Measurements from ENCODE around the gene ZNF451. TPM values are rescaled to one million over a fixed set of nuclear protein-coding genes. Genes with fewer than 3 reads are reported as not detected.

Gene ZNF451
- polyA plus RNA-seq, 2 donors, result 7.3 to 9.1 TPM

DNA sequence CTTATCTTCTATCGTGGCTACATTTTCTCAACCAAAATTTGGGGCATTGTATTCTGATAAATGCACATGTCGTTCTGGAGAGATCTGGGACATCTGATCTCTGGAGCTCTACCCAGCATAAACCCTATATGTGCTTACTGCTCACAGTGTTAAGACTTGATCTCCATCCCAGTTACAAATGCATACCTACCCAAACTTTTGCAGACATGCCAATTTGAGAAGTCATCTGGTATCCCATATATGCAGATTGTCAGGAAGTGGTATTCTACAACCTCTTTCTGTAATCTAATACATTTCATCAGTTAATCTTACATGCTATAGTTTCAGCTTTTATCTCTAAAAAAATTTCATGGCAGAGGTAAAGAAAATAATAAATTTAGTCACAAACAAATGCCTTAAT is 93.3 kb downstream of the ZNF451 start:
- WGBS, 2 donors, result 80 to 90% methylated on average over 2 of the region's 2 CpGs
- H3K4me1 ChIP-seq (ENCODE audit: control insufficient read depth in 2 of 2, insufficient read depth in 2 of 2, low read length in 1 of 2), result no peaks in the 10 kb centered on the region
- H3K27me3 ChIP-seq (ENCODE audit: control insufficient read depth in 1 of 2, insufficient read depth in 2 of 2, low read length in 2 of 2), result no peaks in the 10 kb centered on the region
- H3K36me3 ChIP-seq (ENCODE audit: control insufficient read depth in 2 of 2, insufficient read depth in 2 of 2, low read length in 1 of 2), result peaks cover 0 to 3% of the 10 kb centered on the region in 2 donors
- H3K9me3 ChIP-seq (ENCODE audit: control insufficient read depth in 2 of 2, insufficient read depth in 1 of 2, low read depth in 1 of 2, low read length in 1 of 2), result no peaks in the 10 kb centered on the region
- H3K4me3 ChIP-seq (ENCODE audit: low read depth in 1 of 2, low read length in 2 of 2), result no peak overlapping the region
- H3K27ac ChIP-seq (ENCODE audit: low read depth in 2 of 2, low read length in 1 of 2), result no peak overlapping the region

- Histone ChIP-seq H3K27ac (ENCODE audit: low read depth in 2 of 2, low read length in 1 of 2) (no peak overlapping the region), H3K4me3 (ENCODE audit: low read depth in 1 of 2, low read length in 2 of 2) (no peak overlapping the region), H3K27me3 (ENCODE audit: control insufficient read depth in 1 of 2, insufficient read depth in 2 of 2, low read length in 2 of 2) (no peaks in the 10 kb centered on the region), H3K36me3 (ENCODE audit: control insufficient read depth in 2 of 2, insufficient read depth in 2 of 2, low read length in 1 of 2) (no peaks in the 10 kb centered on the region), H3K4me1 (ENCODE audit: control insufficient read depth in 2 of 2, insufficient read depth in 2 of 2, low read length in 1 of 2) (no peaks in the 10 kb centered on the region), H3K9me3 (ENCODE audit: control insufficient read depth in 2 of 2, insufficient read depth in 1 of 2, low read depth in 1 of 2, low read length in 1 of 2) (no peaks in the 10 kb centered on the region)
- 67 to 72% methylated on average over 2 of the region's 2 CpGs for WGBS, 2 donors
Observed at GRCh38 chr6:57190140-57190539, 100.2 kb downstream of the ZNF451 start.

- H3K27ac ChIP-seq (ENCODE audit: low read depth in 2 of 2, low read length in 1 of 2), result no peak overlapping the region
- H3K4me1 ChIP-seq (ENCODE audit: control insufficient read depth in 2 of 2, insufficient read depth in 2 of 2, low read length in 1 of 2), result no peaks in the 10 kb centered on the region
- H3K9me3 ChIP-seq (ENCODE audit: control insufficient read depth in 2 of 2, insufficient read depth in 1 of 2, low read depth in 1 of 2, low read length in 1 of 2), result no peaks in the 10 kb centered on the region
- no peaks in the 10 kb centered on the region for H3K36me3 ChIP-seq (ENCODE audit: control insufficient read depth in 2 of 2, insufficient read depth in 2 of 2, low read length in 1 of 2)
- no peaks in the 10 kb centered on the region for H3K27me3 ChIP-seq (ENCODE audit: control insufficient read depth in 1 of 2, insufficient read depth in 2 of 2, low read length in 2 of 2)
- no peak overlapping the region for H3K4me3 ChIP-seq (ENCODE audit: low read depth in 1 of 2, low read length in 2 of 2)
Observed at GRCh38 chr6:57193177-57193576, 103.2 kb downstream of the ZNF451 start.

GRCh38 chr6:57195457-57195856 is 105.5 kb downstream of the ZNF451 start:
- no peaks in the 10 kb centered on the region for H3K36me3 ChIP-seq (ENCODE audit: control insufficient read depth in 2 of 2, insufficient read depth in 2 of 2, low read length in 1 of 2)
- 76 to 79% methylated on average over 2 of the region's 2 CpGs for WGBS, 2 donors
- H3K4me1 ChIP-seq (ENCODE audit: control insufficient read depth in 2 of 2, insufficient read depth in 2 of 2, low read length in 1 of 2), result no peaks in the 10 kb centered on the region
- H3K4me3 ChIP-seq (ENCODE audit: low read depth in 1 of 2, low read length in 2 of 2), result no peak overlapping the region
- H3K27me3 ChIP-seq (ENCODE audit: control insufficient read depth in 1 of 2, insufficient read depth in 2 of 2, low read length in 2 of 2), result no peaks in the 10 kb centered on the region
- H3K9me3 ChIP-seq (ENCODE audit: control insufficient read depth in 2 of 2, insufficient read depth in 1 of 2, low read depth in 1 of 2, low read length in 1 of 2), result no peaks in the 10 kb centered on the region
- no peak overlapping the region for H3K27ac ChIP-seq (ENCODE audit: low read depth in 2 of 2, low read length in 1 of 2)

- no peaks in the 10 kb centered on the region for H3K9me3 ChIP-seq (ENCODE audit: control insufficient read depth in 2 of 2, insufficient read depth in 1 of 2, low read depth in 1 of 2, low read length in 1 of 2)
- H3K4me1 ChIP-seq (ENCODE audit: control insufficient read depth in 2 of 2, insufficient read depth in 2 of 2, low read length in 1 of 2), result no peaks in the 10 kb centered on the region
- H3K36me3 ChIP-seq (ENCODE audit: control insufficient read depth in 2 of 2, insufficient read depth in 2 of 2, low read length in 1 of 2), result no peaks in the 10 kb centered on the region
- no peak overlapping the region for H3K4me3 ChIP-seq (ENCODE audit: low read depth in 1 of 2, low read length in 2 of 2)
- 63 to 65% methylated on average over 6 of the region's 6 CpGs for WGBS, 2 donors
- no peaks in the 10 kb centered on the region for H3K27me3 ChIP-seq (ENCODE audit: control insufficient read depth in 1 of 2, insufficient read depth in 2 of 2, low read length in 2 of 2)
- no peak overlapping the region for H3K27ac ChIP-seq (ENCODE audit: low read depth in 2 of 2, low read length in 1 of 2)
Observed at GRCh38 chr6:57198926-57199636, 109.1 kb downstream of the ZNF451 start.

GRCh38 chr6:57201718-57202117 is 111.7 kb downstream of the ZNF451 start:
- Histone ChIP-seq H3K9me3 (ENCODE audit: control insufficient read depth in 2 of 2, insufficient read depth in 1 of 2, low read depth in 1 of 2, low read length in 1 of 2) (no peaks in the 10 kb centered on the region), H3K4me3 (ENCODE audit: low read depth in 1 of 2, low read length in 2 of 2) (no peak overlapping the region), H3K4me1 (ENCODE audit: control insufficient read depth in 2 of 2, insufficient read depth in 2 of 2, low read length in 1 of 2) (no peaks in the 10 kb centered on the region), H3K36me3 (ENCODE audit: control insufficient read depth in 2 of 2, insufficient read depth in 2 of 2, low read length in 1 of 2) (no peaks in the 10 kb centered on the region), H3K27ac (ENCODE audit: low read depth in 2 of 2, low read length in 1 of 2) (no peak overlapping the region), H3K27me3 (ENCODE audit: control insufficient read depth in 1 of 2, insufficient read depth in 2 of 2, low read length in 2 of 2) (no peaks in the 10 kb centered on the region)
- 82 to 85% methylated on average over 1 of the region's 1 CpG for WGBS, 2 donors

GRCh38 chr6:57205550-57206328 is 115.8 kb downstream of the ZNF451 start:
- H3K36me3 ChIP-seq (ENCODE audit: control insufficient read depth in 2 of 2, insufficient read depth in 2 of 2, low read length in 1 of 2), result no peaks in the 10 kb centered on the region
- no peaks in the 10 kb centered on the region for H3K4me1 ChIP-seq (ENCODE audit: control insufficient read depth in 2 of 2, insufficient read depth in 2 of 2, low read length in 1 of 2)
- no peaks in the 10 kb centered on the region for H3K27me3 ChIP-seq (ENCODE audit: control insufficient read depth in 1 of 2, insufficient read depth in 2 of 2, low read length in 2 of 2)
- H3K9me3 ChIP-seq (ENCODE audit: control insufficient read depth in 2 of 2, insufficient read depth in 1 of 2, low read depth in 1 of 2, low read length in 1 of 2), result no peaks in the 10 kb centered on the region
- 83 to 87% methylated on average over 7 of the region's 7 CpGs for WGBS, 2 donors
- H3K4me3 ChIP-seq (ENCODE audit: low read depth in 1 of 2, low read length in 2 of 2), result no peak overlapping the region
- no peak overlapping the region for H3K27ac ChIP-seq (ENCODE audit: low read depth in 2 of 2, low read length in 1 of 2)

GRCh38 chr6:57207141-57207540 is 117.2 kb downstream of the ZNF451 start:
- no peaks in the 10 kb centered on the region for H3K9me3 ChIP-seq (ENCODE audit: control insufficient read depth in 2 of 2, insufficient read depth in 1 of 2, low read depth in 1 of 2, low read length in 1 of 2)
- 70 to 71% methylated on average over 2 of the region's 2 CpGs for WGBS, 2 donors
- no peaks in the 10 kb centered on the region for H3K4me1 ChIP-seq (ENCODE audit: control insufficient read depth in 2 of 2, insufficient read depth in 2 of 2, low read length in 1 of 2)
- H3K36me3 ChIP-seq (ENCODE audit: control insufficient read depth in 2 of 2, insufficient read depth in 2 of 2, low read length in 1 of 2), result no peaks in the 10 kb centered on the region
- H3K27me3 ChIP-seq (ENCODE audit: control insufficient read depth in 1 of 2, insufficient read depth in 2 of 2, low read length in 2 of 2), result no peaks in the 10 kb centered on the region
- H3K4me3 ChIP-seq (ENCODE audit: low read depth in 1 of 2, low read length in 2 of 2), result no peak overlapping the region
- no peak overlapping the region for H3K27ac ChIP-seq (ENCODE audit: low read depth in 2 of 2, low read length in 1 of 2)

DNA sequence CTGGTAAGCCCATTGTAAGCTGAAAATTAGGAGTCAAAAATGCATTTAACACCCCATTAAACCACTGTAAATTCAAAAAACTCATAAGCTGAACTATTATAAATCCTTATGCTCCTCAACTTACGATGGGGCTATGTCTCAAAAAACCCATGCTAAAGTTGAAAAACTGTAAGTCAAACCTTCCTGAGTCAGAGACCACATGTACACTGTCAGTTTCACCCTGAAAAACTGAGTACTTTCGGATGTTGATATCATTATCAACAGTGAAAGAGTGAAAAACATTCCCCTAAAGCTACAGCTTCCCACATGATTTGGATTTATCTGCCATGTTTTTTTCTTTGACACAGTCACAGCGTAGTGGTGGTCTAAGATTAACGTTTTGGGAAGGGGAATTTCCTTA is 117.9 kb downstream of the ZNF451 start:
- Histone ChIP-seq H3K27me3 (ENCODE audit: control insufficient read depth in 1 of 2, insufficient read depth in 2 of 2, low read length in 2 of 2) (no peaks in the 10 kb centered on the region), H3K4me1 (ENCODE audit: control insufficient read depth in 2 of 2, insufficient read depth in 2 of 2, low read length in 1 of 2) (no peaks in the 10 kb centered on the region), H3K36me3 (ENCODE audit: control insufficient read depth in 2 of 2, insufficient read depth in 2 of 2, low read length in 1 of 2) (no peaks in the 10 kb centered on the region), H3K4me3 (ENCODE audit: low read depth in 1 of 2, low read length in 2 of 2) (no peak overlapping the region), H3K9me3 (ENCODE audit: control insufficient read depth in 2 of 2, insufficient read depth in 1 of 2, low read depth in 1 of 2, low read length in 1 of 2) (no peaks in the 10 kb centered on the region), H3K27ac (ENCODE audit: low read depth in 2 of 2, low read length in 1 of 2) (no peak overlapping the region)
- WGBS, 2 donors, result 87 to 90% methylated on average over 4 of the region's 4 CpGs

GRCh38 chr6:57209030-57209429 is 119.0 kb downstream of the ZNF451 start:
- H3K27ac ChIP-seq (ENCODE audit: low read depth in 2 of 2, low read length in 1 of 2), result no peak overlapping the region
- no peaks in the 10 kb centered on the region for H3K27me3 ChIP-seq (ENCODE audit: control insufficient read depth in 1 of 2, insufficient read depth in 2 of 2, low read length in 2 of 2)
- H3K9me3 ChIP-seq (ENCODE audit: control insufficient read depth in 2 of 2, insufficient read depth in 1 of 2, low read depth in 1 of 2, low read length in 1 of 2), result no peaks in the 10 kb centered on the region
- no peaks in the 10 kb centered on the region for H3K36me3 ChIP-seq (ENCODE audit: control insufficient read depth in 2 of 2, insufficient read depth in 2 of 2, low read length in 1 of 2)
- no peak overlapping the region for H3K4me3 ChIP-seq (ENCODE audit: low read depth in 1 of 2, low read length in 2 of 2)
- H3K4me1 ChIP-seq (ENCODE audit: control insufficient read depth in 2 of 2, insufficient read depth in 2 of 2, low read length in 1 of 2), result no peaks in the 10 kb centered on the region
